WTC11 (cell line): ENCODE results near the gene IFI27L2. TPM values are rescaled to one million over a fixed set of nuclear protein-coding genes. Genes with fewer than 3 reads are reported as not detected.

Experiments
- ATAC-seq: fragments of 200-7000 bp; cut with Tn5 transposase; 2 replicates; pipeline ENCODE4 v1.10.0; 2021; ENCODE audit warnings: mild to moderate bottlenecking, moderate library complexity
- CTCF ChIA-PET: fragments of 300-600 bp; sonication (Branson Sonifier 250); formaldehyde crosslinking; loops from one replicate; lab custom pipeline; 2021; ENCODE audit warnings: antibody characterized with exemption; lab: Charles Lee
- POLR2A ChIA-PET: fragments of 350-600 bp; sonication (Branson Sonifier 250); formaldehyde crosslinking; loops from one replicate; lab custom pipeline; 2021; ENCODE audit warnings: antibody characterized with exemption; lab: Charles Lee
- DNase-seq: peaks from one replicate; pipeline ENCODE4 v3.0.0; 2021; ENCODE audit warnings: low spot score
- H3K27ac Mint-ChIP-seq: 2 replicates; pipeline ENCODE4 v1.8.0; 2021; ENCODE audit warnings: mixed read lengths
- H3K27me3 Mint-ChIP-seq: 2 replicates; pipeline ENCODE4 v1.8.0; 2021; ENCODE audit warnings: low read depth, mild to moderate bottlenecking, moderate library complexity, mixed read lengths
- H3K36me3 Mint-ChIP-seq: 2 replicates; pipeline ENCODE4 v1.8.0; 2021; ENCODE audit warnings: mixed read lengths
- H3K4me1 Mint-ChIP-seq: 2 replicates; pipeline ENCODE4 v1.8.0; 2022; ENCODE audit warnings: mixed read lengths
- H3K4me3 Mint-ChIP-seq: 2 replicates; pipeline ENCODE4 v1.8.0; 2021; ENCODE audit warnings: mild to moderate bottlenecking, moderate library complexity, mixed read lengths
- H3K9me3 Mint-ChIP-seq: 2 replicates; pipeline ENCODE4 v1.8.0; 2021; ENCODE audit warnings: mixed read lengths
- ATF1 ChIP-seq: sonication (generic); formaldehyde crosslinking; IDR thresholded peaks from 2 replicates; pipeline ENCODE4 v1.8.1; 2023; ENCODE audit warnings: mild to moderate bottlenecking, moderate library complexity, missing genetic modification reagents
- FOXK1 ChIP-seq: sonication (generic); formaldehyde crosslinking; IDR thresholded peaks from 2 replicates; pipeline ENCODE4 v1.8.0; 2022; ENCODE audit warnings: mild to moderate bottlenecking, moderate library complexity, missing genetic modification reagents
- FOXP1 ChIP-seq: sonication (generic); formaldehyde crosslinking; IDR thresholded peaks from 2 replicates; pipeline ENCODE4 v1.8.0; 2022; ENCODE audit warnings: missing genetic modification reagents, mild to moderate bottlenecking, moderate library complexity, borderline replicate concordance
- FOXP4 ChIP-seq: sonication (generic); formaldehyde crosslinking; IDR thresholded peaks from 2 replicates; pipeline ENCODE4 v1.8.0; 2022; ENCODE audit warnings: mild to moderate bottlenecking, missing genetic modification reagents
- JAZF1 ChIP-seq: fragments of 250-450 bp; sonication (Bioruptor Pico); IDR thresholded peaks from 2 replicates; pipeline ENCODE4 v1.9.0; 2021; ENCODE audit warnings: moderate library complexity, mild to moderate bottlenecking, inconsistent platforms
- JUN ChIP-seq: sonication (generic); formaldehyde crosslinking; IDR thresholded peaks from 2 replicates; pipeline ENCODE4 v1.8.0; 2023; ENCODE audit warnings: mild to moderate bottlenecking, missing genetic modification reagents
- MXD4 ChIP-seq: fragments of 250-450 bp; sonication (Bioruptor Pico); IDR thresholded peaks from 2 replicates; pipeline ENCODE4 v1.8.0; 2021; ENCODE audit warnings: mild to moderate bottlenecking, moderate library complexity, borderline replicate concordance
- NFATC4 ChIP-seq: fragments of 250-450 bp; sonication (Bioruptor Pico); IDR thresholded peaks from 2 replicates; pipeline ENCODE4 v1.9.0; 2021; ENCODE audit warnings: mild to moderate bottlenecking
- NR1H2 ChIP-seq: sonication (generic); formaldehyde crosslinking; IDR thresholded peaks from 2 replicates; pipeline ENCODE4 v1.9.0; 2021; ENCODE audit warnings: mild to moderate bottlenecking, moderate library complexity, missing genetic modification reagents
- PRDM15 ChIP-seq: sonication (generic); formaldehyde crosslinking; IDR thresholded peaks from 2 replicates; pipeline ENCODE4 v1.8.0; 2022; ENCODE audit warnings: missing genetic modification reagents
- PRRX2 ChIP-seq: fragments of 250-450 bp; sonication (Bioruptor Pico); IDR thresholded peaks from 2 replicates; pipeline ENCODE4 v1.8.0; 2021; ENCODE audit warnings: mild to moderate bottlenecking
- TEAD1 ChIP-seq: sonication (generic); formaldehyde crosslinking; IDR thresholded peaks from 2 replicates; pipeline ENCODE4 v1.8.0; 2022; ENCODE audit warnings: mild to moderate bottlenecking, missing genetic modification reagents
- USF1 ChIP-seq: sonication (generic); formaldehyde crosslinking; IDR thresholded peaks from 2 replicates; pipeline ENCODE4 v1.8.0; 2022; ENCODE audit warnings: mild to moderate bottlenecking, missing genetic modification reagents
- ZNF232 ChIP-seq: sonication (generic); formaldehyde crosslinking; IDR thresholded peaks from 2 replicates; pipeline ENCODE4 v1.8.0; 2022; ENCODE audit warnings: mild to moderate bottlenecking, missing genetic modification reagents
- ZNF263 ChIP-seq: sonication (generic); formaldehyde crosslinking; IDR thresholded peaks from 2 replicates; pipeline ENCODE4 v1.8.1; 2022; ENCODE audit warnings: low read depth, mild to moderate bottlenecking, moderate library complexity, missing genetic modification reagents
- ZNF396 ChIP-seq: fragments of 250-450 bp; sonication (Bioruptor Pico); IDR thresholded peaks from 2 replicates; pipeline ENCODE4 v1.8.0; 2021; ENCODE audit warnings: mild to moderate bottlenecking, moderate library complexity, borderline replicate concordance
- ZNF512 ChIP-seq: sonication (generic); formaldehyde crosslinking; IDR thresholded peaks from 2 replicates; pipeline ENCODE4 v1.8.1; 2022; ENCODE audit warnings: missing genetic modification reagents, borderline replicate concordance
- total RNA-seq: library from RNA; stranded (reverse); gene quantifications from 3 replicates; pipeline ENCODE4 v1.2.3, GENCODE V29; 2021
- TF ChIP-seq, protein P1 (sequence below): sonication (generic); formaldehyde crosslinking; IDR thresholded peaks from 2 replicates; pipeline ENCODE4 v1.8.1; 2022; ENCODE audit warnings: mild to moderate bottlenecking, moderate library complexity, missing genetic modification reagents
- TF ChIP-seq, protein P2 (sequence below): fragments of 250-450 bp; sonication (Bioruptor Pico); IDR thresholded peaks from 2 replicates; pipeline ENCODE4 v1.9.0; 2021; ENCODE audit warnings: moderate library complexity, mild to moderate bottlenecking, inconsistent platforms, borderline replicate concordance

IFI27L2 gene
- total RNA-seq, 1 experiment from 2014 or later = 22.1 TPM

- TF ChIP-seq PRRX2 (CRISPR knock-in tag) (no peak), NFATC4 (CRISPR knock-in tag) (no peak), FOXP1 (CRISPR knock-in tag) (no peak), USF1 (no peak), FOXP4 (CRISPR knock-in tag) (0 out of 2 replicates have a peak, but pooled peaks have one; percentile 33), ZNF263 (no peak)
- TF ChIP-seq, protein P1, sequence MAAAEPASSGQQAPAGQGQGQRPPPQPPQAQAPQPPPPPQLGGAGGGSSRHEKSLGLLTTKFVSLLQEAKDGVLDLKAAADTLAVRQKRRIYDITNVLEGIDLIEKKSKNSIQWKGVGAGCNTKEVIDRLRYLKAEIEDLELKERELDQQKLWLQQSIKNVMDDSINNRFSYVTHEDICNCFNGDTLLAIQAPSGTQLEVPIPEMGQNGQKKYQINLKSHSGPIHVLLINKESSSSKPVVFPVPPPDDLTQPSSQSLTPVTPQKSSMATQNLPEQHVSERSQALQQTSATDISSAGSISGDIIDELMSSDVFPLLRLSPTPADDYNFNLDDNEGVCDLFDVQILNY (CRISPR knock-in tag) = no peak
These were observed 44.6 kb upstream of the IFI27L2 start, which contains the start of gene PPP4R4 (continued) for GRCh38 chr14:94173885-94174603.

GRCh38 chr14:94173471-94173884 lies 44.1 kb upstream of the IFI27L2 start:
- peak; percentile 31 for DNase-seq
- Mint-ChIP-seq H3K36me3 (no peaks in the 10 kb centered on the region), H3K27me3 (peaks cover 50% of the 10 kb centered on the region), H3K4me3 (peak overlapping the region; percentile 87), H3K4me1 (peaks cover 30% of the 10 kb centered on the region), H3K27ac (peak overlapping the region; percentile 60), H3K9me3 (peaks cover 4% of the 10 kb centered on the region; the same call in 1 of the 2 replicates)
- ChIA-PET POLR2A (interaction anchor here (1.2 to 1.4 kb wide), 2 partner anchors 20 to 28 kb away, joined by 3 to 5 read pairs; no protein-coding TSS in a partner anchor), CTCF (interaction anchor here (0.6 to 3.2 kb wide), 11 partner anchors 8 to 234 kb away, joined by 3 to 41 read pairs (median 6); partner anchors contain the start of gene IFI27L2)
- TF ChIP-seq NFATC4 (CRISPR knock-in tag) (no peak), ZNF512 (no peak), PRDM15 (CRISPR knock-in tag) (no peak), JUN (CRISPR knock-in tag) (no peak), ZNF396 (no peak), ZNF232 (CRISPR knock-in tag) (no peak), FOXK1 (CRISPR knock-in tag) (no peak), ATF1 (CRISPR knock-in tag) (no peak), JAZF1 (CRISPR knock-in tag) (no peak), NR1H2 (CRISPR knock-in tag) (no peak), MXD4 (CRISPR knock-in tag) (no peak), TEAD1 (CRISPR knock-in tag) (no peak)
- TF ChIP-seq, protein P2, sequence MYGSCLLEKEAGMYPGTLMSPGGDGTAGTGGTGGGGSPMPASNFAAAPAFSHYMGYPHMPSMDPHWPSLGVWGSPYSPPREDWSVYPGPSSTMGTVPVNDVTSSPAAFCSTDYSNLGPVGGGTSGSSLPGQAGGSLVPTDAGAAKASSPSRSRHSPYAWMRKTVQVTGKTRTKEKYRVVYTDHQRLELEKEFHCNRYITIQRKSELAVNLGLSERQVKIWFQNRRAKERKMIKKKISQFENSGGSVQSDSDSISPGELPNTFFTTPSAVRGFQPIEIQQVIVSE = no peak
- ATAC-seq = peak; percentile 2
